ENCODE measurements around the gene NAA50.

The NAA50 gene

DNA sequence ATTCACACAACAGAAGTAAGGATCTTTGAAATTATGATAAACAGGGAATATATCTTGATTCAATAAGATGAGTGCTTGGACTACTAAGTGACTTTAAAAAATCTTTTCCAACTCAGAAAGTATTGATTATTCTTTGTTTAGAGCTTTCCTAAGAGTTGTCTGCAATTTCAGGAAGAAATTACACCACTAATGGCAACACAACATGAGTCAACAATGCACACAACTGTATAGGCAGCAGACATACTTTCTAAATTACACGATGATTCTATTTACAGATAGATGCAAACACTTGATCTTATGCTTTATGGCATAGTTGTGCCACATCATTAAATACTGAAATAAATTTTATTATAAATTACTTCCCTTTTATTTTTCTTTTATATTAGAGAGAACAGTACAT lies 4.4 kb downstream of the NAA50 start:
- no peak for DNase-seq (ENCODE audit: low spot score)

DNA sequence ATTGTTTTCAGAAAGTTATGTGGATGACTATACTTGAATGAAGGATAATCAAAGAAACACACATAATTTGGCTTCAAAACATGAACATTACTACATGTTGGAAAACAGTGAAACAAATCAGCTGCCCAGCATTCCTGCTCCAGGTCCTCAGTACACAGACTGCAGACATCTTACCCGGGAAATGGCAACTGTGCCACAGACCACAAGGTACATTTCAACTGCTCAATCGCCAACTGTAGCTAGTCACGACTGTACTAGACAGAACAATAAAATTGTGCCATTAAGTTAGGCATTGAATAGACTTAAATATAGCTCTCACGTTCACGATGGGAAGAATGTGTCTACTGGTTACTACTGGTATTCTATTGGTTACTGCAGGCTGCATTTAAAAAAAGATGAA lies 5.0 kb downstream of the NAA50 start:
- no peak for DNase-seq (ENCODE audit: low spot score)

DNA sequence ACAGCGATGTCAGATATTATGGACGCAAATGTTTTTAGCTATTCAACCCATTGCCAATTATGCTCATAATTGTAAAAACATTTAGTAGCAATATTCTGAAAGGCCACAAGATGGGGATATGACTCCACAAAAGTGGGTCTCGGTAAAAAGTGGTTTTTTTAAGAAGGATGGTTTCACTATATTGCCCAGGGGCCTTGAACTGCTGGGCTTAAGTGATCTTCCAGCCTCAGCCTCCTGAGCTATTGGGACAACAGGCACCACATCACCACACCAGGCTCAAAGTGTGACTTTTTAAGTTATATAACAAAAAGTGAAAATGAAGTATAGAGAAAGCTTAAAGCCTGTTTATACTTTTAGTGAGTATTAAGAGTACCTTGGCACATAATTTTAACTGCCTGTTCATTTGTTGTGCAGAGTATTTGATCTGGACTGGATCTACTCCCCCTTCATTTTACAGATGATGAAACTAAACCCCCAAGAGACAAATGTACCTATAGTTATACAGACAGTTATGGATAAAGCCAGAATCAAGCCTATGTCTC lies 9.4 kb downstream of the NAA50 start:
- peak; percentile 63 for DNase-seq (ENCODE audit: low spot score)

DNA sequence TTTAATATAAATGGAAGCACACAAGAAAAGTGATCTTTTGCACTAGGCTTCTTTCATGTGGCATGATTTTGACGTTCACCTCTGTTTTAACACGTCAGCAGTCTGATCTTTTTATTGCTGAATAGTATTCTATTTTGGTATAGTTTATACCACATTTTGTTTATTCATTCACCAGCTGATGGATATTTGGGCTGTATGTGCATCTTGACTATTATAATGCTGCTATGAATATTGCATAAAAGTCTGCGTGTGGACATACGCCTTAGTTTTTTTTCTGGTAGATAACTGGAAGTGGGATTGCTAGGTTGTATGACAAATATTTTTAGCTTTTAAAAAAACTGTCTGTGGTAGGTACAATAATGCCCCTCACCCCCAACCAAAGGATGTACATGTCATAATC lies 14.4 kb downstream of the NAA50 start:
- DNase-seq (ENCODE audit: low spot score), result no peak

DNA sequence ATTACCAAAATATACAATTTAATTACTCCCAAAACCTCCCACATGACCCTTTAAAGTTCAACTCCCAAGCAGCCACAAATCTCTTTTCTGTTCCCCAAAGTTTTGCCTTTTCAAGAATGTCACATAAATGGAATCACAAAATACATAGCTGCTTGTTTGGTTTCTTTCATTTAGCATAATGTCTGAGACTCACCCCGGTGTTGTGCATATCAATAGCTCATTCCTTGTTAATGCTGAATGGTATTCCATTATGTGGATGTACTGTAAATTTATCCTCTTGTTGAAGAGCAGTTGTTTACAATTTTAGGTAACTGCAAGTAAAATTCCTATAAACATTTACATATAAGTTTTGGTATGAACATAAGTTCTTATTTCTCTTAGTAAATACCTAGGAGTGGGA lies 15.5 kb downstream of the NAA50 start:
- DNase-seq (ENCODE audit: low spot score), result no peak

DNA sequence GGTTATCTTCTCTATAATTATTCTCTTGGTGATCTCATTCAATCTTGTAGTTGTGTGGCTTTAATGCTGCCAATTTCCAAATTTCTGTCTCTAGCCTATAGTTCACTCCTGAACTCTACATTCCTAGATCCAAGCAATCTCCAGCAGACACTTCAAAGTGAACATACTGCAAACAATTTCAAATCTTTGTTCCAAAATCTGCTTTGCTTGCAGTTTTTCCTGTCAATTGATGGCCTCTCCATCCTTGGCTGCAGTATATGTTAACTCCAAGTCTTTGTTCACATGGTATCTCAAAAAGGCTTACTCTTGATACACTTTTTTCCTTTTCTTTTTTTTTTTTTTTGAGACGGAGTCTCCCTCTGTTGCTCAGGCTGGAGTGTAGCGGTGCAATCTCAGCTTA lies 17.4 kb downstream of the NAA50 start:
- no peak for DNase-seq (ENCODE audit: low spot score)

DNA sequence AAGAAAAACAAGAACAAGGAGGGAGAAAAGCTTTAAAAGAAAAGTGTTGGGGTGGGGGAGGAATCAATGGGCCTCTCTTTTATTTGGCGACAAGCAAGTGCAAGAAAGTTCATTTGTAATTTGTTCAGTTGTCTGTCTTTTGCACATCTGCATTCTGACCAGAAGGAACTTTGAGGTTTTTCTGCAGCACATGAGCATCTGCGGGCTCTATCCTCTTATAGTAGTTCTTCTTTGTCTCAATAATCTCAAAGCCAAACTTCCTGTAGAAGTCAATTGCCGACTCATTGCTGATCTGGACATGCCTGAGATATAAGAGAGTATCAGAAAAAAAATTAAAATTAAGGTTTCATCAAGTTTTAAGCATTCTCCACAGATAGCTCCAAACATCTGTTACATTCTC lies 24.4 kb downstream of the NAA50 start:
- no peak for DNase-seq (ENCODE audit: low spot score)

DNA sequence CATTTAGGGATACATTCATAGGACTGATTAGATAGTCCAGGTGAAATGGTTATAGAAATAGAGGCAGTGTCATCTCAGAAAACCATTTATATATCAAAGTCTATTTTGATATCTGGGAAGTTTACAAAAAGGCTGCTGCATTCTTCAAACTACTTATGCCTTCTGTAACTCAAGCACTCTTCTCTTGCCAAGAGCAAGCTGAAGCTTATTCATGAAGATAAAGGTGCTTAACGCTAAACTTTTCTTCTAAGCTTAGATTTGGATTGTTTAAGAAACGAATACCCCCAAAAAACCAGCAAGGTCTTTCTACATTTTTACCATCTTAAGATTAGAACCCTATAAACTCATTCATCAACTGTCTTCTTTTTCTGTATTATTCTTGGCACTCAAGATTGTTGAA lies 26.3 kb downstream of the NAA50 start:
- DNase-seq (ENCODE audit: low spot score), result no peak

DNA sequence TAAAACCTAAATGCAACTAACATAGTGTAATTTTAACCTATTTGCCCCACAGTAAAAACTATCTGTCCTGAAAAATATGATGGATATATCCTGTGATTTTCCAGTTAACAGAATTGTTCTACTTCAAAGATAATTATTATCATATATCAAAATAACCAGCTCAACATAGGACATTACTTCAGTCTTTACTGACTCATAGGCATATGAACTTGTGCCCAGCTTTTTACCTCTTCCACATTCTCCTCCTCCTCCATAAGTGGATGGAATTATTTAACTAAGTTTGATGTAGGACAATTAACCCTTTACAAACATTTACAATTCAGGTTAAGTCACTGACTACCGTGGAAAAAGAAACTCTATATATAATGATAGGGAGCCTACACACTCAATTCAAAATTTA lies 26.8 kb downstream of the NAA50 start:
- no peak for DNase-seq (ENCODE audit: low spot score)

DNA sequence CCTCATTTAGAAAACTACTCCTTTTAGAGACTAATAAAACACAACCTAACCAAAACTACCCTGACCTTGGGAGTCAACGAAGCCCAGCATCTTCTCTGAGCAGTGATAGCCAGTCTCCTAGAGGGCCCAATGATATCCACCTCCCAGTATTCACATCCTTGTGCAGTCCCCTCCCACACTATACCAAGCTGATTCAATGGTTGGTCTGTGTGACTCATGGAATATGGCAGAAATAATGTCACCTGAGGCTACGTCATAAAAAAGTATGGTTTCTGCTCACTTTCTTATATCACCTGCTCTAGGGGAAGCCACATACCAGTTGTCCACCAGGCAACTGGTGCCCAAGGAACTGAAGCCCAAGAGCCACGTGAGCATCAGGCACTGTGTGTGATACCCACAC lies 28.2 kb downstream of the NAA50 start:
- no peak for DNase-seq (ENCODE audit: low spot score)

DNA sequence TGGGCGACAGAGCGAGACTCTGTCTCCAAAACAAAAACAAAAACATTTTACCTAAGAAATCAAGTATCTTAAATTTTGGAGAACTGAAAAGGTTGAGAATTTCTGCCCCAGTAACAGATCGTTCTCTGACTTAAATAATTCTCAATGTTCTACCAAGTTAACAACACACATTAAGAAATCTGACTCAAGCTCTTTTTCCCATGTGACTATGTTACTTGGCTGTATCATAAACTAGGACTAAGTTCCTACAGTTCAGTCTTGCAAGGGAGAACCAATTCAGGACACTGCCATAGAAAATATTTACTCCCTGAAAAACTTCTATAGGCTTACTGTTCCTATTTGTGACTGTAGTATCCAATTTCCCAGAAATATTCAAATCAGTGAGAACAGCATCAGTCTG lies 28.7 kb downstream of the NAA50 start:
- DNase-seq (ENCODE audit: low spot score), result no peak

DNA sequence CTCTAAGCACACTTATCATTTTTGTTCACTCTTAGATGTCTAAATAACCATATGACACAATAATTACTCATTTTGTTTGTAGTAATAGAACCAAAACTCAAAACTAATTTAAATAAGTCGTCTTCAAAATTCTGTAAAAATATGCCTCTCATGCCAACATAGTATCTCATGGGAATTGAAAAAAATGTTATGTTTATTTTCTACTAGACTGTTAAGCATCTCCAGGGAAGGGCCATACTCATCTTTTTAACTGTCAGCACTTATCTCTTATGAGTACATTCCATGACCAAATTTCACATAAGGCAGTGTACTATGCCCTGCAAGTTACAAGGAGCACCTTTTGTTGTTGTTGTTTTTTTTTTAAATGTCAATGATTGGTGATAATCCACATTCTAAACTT lies 31.3 kb downstream of the NAA50 start:
- DNase-seq (ENCODE audit: low spot score), result no peak

DNA sequence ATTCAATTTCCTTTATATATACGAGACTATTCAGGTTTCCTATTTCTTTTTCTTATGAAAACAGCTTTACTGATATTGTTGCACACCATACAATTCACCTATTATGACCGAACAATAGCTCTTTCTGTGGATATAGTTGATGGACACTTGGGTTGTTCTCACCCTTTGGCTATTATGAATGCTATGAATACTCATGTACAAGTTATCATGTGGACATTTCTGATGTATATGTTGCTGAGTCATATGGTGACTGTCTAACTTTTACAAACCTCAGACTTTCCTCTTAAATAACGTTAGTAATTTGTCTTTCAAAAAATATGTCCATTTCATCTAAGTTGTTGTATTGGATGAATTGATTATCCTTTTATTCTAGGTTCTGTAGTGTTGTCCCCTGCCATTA lies 33.9 kb downstream of the NAA50 start:
- no peak for DNase-seq (ENCODE audit: low spot score)

DNA sequence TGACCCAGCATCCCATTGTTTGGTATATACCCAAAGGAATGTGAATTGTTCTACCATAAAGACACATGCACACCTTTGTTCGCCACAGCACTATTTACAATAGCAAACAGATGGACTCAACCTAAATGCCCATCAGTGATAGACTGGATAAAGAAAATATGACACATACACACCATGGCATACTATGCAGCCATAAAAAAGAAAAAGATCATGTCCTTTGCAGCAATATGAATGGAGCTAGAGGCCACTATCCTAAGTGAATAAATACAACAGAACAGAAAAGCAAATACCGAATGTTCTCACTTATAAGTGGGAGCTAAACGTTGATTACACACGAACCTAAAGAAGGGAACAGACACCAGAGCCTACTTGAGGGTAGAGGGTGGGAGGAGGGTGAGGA lies 38.2 kb downstream of the NAA50 start:
- no peak for DNase-seq (ENCODE audit: low spot score)

DNA sequence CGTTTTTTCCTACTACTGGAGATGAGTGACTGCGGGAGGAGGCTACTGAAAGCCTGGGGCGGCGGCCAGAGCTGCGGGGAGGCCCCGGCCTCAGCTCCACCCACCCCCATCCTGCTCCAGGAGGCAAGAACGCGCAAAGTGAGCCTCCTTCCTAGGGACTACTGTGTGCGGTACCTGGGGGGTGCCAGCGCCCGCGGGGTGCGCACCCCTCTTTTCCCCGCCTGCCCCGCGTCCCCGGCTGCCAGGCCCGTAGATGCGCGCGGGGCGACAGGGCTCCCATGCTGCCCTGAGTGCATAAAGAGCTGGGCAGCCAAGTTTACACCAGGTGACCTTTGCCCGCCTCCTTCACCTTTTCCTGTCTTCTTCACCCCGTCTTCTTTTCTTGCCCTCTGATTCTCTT lies 47.1 kb downstream of the NAA50 start:
- DNase-seq (ENCODE audit: low spot score), result peak; percentile 9

DNA sequence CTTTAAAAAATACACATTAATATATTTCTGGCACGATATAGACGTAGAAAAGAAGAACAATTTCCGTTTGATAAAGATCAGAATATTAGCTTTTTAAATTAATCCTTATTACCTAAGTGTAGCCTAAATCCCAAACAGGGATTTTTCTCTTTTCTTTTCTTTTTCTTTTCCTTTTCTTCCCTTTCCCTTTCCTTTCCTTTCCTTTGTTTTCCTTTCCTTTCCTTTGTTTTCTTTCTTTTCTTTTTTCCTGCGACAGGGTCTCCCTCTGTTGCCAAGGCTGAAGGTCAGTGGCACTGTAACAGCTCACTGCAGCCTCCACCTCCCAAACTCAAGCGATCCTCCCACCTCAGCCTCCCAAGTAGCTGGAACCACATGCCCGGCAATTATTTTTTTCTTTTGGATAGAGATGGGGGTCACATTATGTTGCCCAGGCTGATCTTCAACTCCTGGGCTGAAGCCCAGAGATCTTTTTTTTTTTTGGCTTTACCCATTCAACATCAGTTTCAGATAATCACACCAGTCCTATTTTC lies 47.8 kb downstream of the NAA50 start:
- no peak for DNase-seq (ENCODE audit: low spot score)

DNA sequence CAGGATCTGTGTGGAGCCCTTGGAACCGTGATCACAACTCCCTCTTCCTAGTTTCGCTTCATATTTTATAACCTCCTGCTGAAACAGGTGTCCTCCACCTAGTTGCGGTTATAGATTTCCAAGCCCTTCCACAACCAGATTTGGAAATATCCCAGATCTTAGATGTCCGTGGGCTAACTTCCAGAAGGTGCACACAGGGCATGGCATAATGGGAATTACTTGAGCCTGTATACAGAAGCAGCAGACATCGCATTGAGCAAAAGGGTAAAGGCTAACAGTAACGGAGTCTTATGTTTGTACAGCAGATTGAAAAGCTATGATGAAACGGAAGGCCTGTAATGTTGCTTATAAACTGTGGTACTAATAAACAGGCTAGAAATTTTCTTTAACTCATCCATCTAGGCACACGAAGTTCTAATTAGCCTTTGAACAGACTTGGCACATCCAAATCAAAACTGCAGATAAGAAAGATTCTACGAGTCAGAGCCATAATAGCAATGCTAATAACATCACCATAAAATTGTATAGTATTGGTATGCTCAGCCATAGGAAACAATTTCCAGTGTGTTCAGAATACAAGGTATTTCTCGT lies 48.5 kb downstream of the NAA50 start:
- no peak for DNase-seq (ENCODE audit: low spot score)

DNA sequence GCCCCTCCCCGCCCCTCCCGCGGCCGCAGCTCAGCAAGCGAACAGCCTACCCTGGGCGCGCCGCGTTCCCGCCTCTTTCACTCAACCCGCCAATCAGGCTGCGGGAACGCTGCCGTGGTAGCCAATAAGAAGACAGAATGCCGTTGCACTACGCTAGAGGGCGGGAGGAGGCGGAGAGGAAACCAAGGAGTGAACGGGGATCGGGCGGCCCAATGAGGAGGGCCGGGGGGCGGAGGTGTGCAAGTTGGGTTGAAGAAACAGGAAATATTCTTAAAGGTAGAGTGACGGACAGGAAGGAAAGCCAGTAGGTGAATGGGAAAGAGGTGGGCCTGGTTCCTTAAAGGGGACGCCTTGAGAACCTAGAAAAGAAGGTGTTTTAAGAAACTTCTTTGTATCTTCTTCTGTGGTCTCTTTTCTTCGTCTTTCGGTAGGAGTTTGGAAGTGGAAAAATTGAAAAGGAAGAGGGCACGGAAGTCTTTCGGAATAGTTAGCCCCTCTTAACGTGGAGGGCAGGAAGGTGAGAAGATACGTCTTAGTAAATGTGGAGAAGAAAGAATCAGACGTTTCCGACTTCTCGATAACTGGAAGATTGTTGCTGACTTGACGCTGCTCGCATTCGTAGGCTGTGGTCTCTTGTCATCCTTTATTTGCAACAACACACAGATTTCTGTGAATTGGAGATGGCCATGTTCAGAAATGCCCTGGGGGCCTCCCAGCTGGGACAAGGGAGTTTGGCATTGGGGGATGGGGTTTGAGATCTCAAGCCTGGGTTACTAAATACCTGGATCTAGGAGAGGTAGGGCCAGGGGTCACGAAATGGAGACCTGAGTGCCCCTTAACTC lies 49.2 kb downstream of the NAA50 start:
- peak; percentile 99 for DNase-seq (ENCODE audit: low spot score)

DNA sequence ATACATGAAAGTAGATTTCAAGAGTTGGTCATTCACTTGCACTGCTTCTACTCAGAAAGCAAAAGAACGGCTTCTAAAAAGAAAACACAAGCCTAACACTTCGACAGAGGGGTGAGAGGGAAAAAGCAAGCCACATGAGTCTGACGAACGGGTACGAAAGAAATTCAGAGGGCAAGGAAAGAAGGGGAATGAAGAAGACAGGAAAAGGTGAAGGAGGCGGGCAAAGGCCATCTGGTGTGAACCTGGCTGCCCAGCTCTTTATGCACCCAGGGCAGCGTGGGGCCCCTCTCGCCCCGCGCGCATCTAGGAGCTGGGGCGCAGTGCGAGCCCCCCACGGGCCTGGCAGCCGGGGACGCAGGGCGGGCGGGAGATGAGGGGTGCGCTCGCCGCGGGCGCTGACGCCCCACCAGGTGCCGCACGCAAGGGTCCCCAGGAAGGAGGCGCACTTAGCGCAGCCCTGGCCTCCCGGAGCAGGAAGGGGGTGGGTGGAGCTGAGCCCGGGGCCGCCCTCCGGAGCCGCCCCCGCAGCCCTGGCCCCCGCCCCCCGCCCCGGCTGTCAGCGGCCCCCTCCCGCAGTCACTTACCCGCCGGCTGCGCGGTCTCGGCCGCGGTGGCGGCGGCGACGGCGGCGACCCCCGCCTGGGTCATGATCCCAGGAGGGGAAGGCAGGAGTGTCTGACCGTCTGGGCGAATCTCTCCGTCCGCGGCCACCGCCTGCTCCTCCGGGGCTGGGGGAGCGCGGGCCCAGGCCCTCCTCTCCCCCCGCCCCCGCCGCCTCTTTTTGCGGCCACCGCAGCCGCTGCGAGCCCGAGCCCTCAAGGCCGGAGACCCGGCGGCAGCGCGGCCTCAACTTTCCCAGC lies 50.0 kb downstream of the NAA50 start, which contains the start of gene USF3:
Gene USF3, minus strand, starts transcription at position 857 of the 860 bp plus-strand sequence. CDS start 21,764 bp downstream, outside the sequence.
- DNase-seq (ENCODE audit: low spot score), result peak; percentile 88

DNA sequence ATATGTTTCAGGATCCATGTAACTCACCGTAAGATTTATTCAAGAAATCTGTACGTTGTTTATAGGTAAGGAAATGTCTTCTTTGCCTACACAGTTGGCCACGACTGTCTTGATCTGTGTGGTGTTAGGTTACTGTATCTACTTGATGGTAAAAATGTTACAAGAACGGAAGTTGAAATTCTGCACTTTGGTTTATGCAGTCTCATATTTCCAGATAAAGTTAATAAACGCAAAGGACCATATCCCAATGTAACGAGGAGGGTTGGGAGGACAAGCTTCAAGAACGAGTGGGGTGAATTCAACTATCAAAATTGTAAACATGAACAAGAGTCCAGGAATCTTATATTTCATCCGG lies 50.6 kb downstream of the NAA50 start:
- no peak for DNase-seq (ENCODE audit: low spot score)

DNA sequence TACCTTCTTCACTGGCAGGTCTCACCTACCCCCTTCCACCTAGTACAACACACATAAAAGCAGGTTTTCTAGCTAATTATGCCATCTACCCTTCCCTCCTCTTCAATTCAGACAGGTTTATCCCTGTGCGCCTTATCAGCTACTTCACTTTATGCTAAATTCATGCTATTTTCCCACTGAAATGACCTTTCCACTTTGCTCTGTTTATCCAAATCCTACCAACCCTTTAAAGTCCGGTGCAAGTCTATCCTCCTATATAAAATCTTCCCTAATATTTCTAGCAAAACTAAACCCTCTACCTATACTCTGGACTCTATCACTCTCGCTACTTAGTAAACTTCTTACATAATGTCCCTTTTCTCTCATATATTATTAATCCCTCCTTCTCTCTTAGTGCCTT lies 55.6 kb downstream of the NAA50 start:
- no peak for DNase-seq (ENCODE audit: low spot score)

DNA sequence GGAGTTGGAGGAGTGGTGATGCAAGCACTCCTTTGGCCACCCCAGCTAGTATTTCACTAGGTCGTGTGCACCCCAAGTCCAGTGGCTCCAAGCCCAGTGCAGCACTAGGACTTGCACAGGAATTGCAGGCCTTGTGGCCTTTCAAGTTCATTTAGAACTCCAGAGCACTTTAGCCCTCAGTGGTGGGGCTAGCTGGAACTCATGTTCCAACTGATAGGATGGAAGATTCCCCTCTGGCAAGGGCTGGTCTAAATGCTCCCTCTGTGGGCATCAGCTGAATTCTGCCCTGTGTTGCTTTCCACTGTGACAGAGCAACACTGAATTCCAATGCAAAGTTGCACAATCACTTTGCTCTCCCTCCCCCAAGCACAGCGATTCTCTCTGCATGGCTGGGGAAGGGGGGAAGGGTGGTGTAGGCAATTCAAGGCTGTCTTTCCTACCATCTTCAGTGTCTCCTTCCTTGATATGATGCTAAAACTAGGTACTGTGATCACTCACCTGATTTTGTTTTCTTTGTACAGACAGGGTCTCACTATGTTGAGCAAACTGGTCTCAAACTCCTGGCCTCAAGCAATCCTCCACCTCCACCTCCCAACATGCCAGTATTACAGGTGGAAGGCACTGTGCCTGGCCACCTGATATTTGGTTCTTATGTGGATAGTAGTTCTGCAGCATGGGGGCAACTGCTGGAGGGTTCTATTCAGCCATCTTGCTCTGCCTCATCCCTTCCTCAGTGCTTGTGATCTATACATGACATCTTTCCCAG lies 59.9 kb downstream of the NAA50 start:
- peak; percentile 13 for DNase-seq (ENCODE audit: low spot score)
